OCI-M2 (cell line): ENCODE results near the gene CAB39L.
"Not testable (repeated sequence)": the region's sequence is repeated elsewhere in the genome, so short reads cannot be mapped to it uniquely, and the experiment has no call there.

Experiments used
- DNase-seq: peaks from one replicate; lab custom pipeline; 2025; ENCODE audit not compliant: unreplicated experiment; lab: John Stamatoyannopoulos, UW

Gene CAB39L

GRCh38 chr13:49348751-49349150 is 95.1 kb downstream of the CAB39L start:
- no peak for DNase-seq

DNA sequence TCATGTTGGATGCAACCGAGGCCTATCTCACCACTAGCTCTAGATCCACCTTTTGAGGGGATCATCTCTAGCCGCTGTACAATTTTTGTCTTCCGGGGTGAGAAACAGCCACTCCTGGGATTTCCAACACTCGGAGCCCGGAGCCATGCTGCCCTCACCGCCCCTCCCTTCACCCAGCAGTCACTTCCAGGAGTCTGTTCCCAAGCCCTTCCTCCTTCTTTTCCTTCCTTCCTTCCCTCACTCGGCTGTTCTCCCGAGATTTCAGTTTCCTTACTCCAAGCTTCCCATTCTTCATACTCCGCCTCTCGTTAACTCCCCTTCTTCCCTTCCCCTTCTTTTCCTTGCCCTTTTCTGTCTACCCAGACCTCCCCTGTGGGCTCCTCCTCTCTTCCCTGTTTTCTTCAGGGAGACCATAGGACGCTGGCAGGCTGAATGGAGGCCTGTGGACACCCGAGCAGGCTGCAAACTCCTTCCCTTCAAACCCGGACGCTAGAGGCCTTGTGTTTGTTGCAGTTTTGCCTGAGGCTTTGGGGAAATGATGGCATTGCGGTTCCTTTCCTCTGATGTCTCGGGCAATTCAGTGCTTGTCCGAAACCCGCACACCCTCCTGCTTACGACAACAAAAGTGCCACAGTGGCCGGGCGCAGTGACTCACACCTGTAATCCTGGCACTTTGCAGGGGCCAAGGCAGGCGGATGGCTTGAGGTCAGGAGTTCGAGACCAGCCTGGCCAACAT is 96.0 kb downstream of the CAB39L start:
- DNase-seq = no peak

DNA sequence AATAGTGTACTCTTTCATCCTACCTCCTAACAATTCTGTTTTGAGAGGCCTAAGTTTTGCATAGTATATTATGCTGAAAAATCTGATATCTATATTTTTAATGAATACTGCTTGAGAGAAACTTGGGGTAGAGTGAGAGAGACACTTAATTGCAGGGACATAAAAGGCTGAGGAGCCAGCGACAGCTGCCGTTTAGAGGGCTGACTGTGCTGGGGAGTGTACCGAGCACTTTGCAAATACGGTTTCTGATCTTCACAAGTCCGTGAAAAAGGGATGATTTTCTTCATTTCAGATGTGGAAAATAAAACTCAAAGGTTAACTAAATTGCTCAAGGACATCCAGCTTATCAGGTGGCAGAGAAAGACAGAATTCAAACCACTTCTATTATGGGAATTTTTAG is 97.4 kb downstream of the CAB39L start:
- no peak for DNase-seq

DNA sequence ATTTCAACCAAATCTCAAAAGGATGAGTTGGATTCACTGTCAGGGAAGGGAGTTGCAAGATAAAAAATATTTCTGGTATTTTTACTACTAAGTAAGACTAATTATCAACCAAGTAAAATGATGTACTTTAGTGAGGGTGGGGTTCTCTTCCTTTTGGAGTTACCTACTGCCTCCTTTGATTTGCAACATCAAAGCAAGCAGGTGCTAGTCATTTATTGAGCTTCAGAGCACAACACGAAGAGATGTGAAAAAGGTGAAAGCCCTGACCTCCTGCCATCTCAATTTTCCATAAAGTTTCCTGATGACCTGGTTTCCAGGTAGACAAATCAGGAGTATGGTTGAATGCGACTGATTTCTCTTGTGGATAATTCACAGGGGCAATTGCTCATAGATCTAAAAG is 100.1 kb downstream of the CAB39L start:
- no peak for DNase-seq

GRCh38 chr13:49343255-49343654 is 100.6 kb downstream of the CAB39L start:
- no peak for DNase-seq

- DNase-seq = no peak
These were observed 101.4 kb downstream of the CAB39L start for GRCh38 chr13:49342454-49342853.

DNA sequence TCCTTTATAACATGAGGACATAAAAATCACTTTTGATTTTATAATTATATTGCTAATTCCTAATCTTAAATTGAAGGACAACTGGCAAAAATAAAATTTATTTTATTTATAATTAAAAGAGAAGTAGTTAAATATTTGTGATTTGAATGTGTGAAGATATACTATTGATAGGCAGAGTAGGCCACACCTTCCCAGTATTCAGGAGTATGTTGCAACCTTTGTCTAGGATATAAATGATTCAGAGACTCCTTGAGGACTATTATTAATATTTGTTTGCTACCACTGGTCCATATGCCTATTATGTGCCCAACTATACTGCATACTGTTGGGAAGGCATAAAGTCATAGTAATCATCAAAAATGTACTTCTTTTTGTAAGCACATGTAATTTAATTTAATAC is 101.9 kb downstream of the CAB39L start:
- DNase-seq = no peak

DNA sequence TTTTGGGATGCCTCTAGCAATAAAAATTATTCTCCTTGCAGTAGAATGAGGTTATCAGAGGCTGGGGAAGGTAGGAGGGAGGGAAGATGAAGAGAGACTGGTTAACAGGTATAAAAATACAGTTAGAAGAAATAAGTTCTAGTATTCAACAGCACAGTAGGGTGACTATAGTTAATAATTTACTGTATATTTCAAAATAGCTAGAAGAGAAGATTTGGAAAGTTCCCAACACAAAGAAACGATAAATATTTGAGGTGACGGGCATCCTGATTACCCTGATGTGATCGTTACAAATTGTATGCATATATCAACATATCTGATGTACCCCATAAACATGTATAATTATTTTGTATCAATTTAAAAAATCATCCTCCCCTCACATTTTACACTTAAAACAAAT is 102.3 kb downstream of the CAB39L start:
- DNase-seq = no peak

GRCh38 chr13:49340161-49340560 is 103.7 kb downstream of the CAB39L start:
- no peak for DNase-seq

DNA sequence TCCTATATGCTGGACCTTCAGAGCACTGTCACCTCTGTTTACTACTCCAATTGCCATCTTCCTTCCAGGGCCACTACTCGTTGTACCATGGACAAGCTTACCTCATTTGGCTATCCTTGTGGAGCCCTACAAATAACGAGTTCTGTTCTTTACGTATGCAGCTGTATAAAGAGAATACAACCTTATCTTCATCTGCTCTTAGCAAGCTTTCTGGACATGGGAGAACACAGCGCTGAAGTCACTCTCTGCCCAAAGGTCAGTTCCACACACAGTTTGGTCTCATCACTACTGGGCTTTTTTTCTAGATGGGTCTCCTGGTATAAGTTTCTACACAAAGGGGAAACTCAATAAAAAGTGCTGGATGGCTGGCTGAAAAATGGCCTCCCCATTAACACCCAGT is 107.2 kb downstream of the CAB39L start:
- no peak for DNase-seq

DNA sequence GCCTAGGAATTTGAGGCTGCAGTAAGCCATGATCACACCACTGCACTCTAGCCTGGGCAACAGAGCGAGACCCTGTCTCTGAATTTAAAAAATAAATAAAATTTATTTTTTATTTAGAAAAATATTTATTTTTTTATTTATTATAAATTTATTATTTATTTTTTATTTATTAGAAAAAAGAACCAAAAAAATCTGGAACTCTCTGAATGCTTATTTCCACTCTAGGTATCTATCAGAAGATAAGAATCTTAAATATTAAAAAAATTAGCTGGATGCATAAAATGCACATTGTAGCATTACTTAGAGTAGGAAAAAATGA is 113.4 kb downstream of the CAB39L start:
- DNase-seq = no peak

- DNase-seq = no peak
These were observed 113.9 kb downstream of the CAB39L start for GRCh38 chr13:49329831-49330545.

DNA sequence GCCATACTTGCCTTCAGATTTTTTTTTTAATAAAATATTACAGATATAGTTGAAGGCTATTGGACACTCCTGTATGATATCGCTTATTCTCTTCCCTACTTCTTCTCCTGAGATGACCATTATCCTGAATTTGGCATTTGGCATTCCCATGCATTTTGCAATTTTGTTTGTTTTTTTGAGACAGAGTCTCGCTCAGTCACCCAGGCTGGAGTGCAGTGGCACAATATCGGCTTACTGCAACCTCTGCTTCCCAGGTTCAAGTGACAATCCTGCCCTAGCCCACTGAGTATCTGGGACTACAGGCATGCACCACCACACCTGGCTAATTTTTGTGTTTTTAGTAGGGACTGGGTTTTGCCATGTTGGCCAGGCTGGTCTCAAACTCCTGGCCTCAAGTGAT is 116.7 kb downstream of the CAB39L start:
- not testable (repeated sequence) for DNase-seq

DNA sequence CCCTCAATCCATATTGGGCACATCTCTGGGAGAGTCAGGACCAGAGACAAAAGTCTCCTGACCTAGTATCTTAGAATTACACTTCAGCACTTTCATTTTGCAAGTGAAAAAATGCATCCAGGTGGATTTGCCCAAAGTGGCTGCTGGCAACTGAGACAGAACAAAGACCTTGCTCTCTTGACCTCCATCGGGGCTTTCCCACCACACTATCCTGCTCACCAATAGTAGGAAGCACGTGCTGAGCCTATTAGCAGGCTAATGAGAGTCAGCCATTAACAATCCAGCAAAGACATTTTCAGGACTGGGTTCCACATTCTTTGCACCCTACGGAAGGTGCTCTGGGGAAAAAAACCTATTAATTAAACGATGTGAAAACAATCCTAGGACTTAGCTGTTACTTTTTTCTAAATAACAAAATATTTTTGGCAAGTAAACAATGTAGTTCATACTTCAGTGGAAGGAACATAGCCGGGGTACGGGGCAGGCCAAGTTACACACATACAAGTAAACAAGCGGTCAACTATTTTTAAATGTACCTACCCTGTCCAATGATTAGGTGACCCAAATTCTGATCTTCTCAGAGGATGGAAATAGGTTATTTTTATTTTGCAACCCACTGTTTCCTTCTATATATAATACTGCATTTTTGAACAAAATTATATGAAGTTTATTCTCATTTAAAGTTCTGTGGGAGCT is 117.5 kb downstream of the CAB39L start:
- no peak for DNase-seq

DNA sequence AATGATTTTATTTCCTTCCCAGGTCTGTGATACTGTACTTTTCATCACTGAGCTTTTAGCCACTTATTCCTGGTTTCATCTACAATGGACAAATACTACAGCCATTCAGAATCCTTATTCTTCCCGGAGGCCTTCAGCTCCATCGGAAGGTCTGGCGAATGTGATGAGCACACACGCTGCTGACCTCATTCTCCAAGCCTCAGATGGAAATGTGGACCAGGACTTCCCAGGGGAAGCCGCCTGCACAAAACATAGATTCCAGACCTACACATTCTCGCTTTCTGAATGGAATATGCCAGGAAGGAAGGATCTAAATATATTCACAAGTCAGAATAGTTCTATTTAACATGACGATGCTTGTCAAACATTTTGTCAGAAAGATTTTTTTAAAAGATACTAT is 120.5 kb downstream of the CAB39L start:
- no peak for DNase-seq

DNA sequence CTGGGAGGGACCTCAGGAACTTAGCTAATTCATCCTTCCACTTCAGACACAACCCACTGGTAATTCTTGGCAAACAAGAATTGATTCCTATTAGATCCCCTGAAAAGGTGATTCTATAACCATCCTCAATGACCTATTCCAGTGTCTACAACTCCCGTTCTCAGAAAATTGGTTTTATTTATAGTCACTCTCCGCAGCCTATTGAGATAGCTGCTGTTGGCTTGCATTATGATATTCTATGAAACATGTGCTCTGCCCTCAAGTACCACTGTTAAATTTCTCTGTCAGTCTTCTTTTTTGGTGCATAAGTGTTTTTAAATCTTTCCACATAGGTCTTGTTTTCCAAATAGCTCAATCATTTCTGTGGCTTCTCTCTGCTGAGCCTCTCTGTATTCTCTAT is 121.2 kb downstream of the CAB39L start:
- DNase-seq = no peak

DNA sequence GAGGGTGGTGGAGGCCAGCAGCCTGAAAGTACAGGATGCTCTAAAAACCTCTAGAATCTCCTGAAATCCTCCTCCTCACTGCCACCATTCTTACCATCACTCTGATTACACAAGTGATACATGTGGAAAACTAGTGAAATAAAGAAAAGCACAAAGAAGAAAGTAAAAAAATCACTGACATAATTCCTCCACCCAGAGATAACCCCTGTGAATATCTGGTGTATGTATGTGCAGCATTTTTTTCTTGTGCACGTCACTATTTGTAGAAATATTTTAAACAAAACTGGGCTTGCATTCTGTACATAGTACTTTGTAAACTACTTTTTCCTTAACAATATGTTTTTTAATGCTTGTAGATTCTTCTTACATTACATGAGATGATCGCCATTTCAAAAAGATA is 122.9 kb downstream of the CAB39L start:
- no peak for DNase-seq

GRCh38 chr13:49319951-49320350 is 123.9 kb downstream of the CAB39L start:
- DNase-seq = no peak

DNA sequence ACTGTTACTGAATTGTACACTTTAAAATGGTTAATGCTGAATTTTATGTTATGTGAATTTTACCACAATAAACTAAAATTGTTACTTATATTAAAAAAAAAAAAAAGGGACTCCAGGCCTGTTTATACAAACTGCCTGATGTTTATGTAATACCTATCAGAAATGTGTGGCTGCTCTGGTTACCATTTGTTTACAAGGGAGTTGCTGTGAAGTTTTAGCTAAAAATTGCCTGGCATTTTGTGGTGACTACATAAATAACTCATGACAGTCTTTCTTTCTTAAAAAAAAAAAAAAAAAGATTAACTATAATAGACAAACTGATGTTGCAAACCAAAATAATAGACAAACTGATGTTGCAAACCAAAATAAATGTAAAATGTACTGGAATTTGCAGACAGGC is 124.3 kb downstream of the CAB39L start:
- DNase-seq = no peak

DNA sequence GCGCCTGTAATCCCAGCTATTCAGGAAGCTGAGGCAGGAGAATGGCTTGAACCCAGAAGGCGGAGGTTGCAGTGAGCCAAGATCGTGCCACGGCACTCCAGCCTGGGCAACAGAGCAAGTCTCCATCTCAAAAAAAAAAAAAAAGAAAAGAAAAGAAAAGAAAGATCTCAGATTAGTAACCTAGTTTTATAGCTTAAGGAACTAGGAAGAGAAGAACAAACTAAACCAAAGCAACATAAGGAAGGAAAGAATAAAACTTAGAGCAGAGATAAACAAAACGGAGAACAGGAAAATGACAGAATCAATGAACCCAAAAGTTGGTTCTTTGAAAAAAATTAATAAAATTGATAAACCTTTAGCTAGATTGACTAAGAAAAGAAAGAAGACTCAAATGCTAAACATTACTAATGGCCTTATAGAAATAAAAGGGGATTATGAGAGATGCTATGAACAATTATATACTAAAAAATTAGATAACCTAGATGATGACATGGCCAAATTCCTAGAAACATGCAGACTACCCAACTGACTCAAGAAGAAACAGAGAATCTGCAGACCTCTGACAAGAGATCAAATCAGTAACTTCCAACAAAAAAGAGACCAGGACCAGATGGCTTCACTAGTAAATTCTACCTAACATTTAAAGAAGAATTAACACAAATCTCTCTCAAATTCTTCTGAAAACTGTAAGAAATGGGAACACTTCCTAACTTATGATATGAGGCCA is 127.9 kb downstream of the CAB39L start:
- DNase-seq = no peak

DNA sequence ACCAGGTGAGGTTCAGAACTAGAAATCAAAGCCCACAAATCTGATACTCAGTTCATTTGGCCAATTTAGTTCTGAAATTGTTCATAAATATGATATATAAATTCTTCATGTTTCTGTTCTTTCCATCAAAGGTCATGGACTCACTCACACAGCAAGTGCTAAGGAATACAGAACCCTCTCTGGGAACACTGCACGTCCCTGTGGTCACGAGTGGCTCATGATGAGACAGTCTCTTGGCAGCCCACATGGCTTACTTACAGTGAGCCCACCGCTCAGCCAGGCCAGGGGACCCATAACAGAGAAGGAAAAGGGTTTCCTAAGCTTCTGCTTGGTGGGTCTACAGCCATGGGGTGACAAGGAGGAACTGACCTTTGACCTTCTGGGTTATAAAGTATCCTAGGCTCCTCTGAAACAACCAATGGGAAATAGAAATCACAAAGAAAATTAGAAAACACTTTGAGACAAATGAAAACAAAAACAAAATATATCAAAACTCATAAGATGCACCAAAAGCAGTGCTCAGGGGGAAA is 128.8 kb downstream of the CAB39L start:
- DNase-seq = no peak
